Right lobe of liver (tissue), 6 donors: ENCODE data around the gene GSG1L. TPM values are rescaled to one million over a fixed set of nuclear protein-coding genes. Genes with fewer than 3 reads are reported as not detected.

Experiments used
- ATAC-seq, 4 donors: fragments of 200-7000 bp; cut with Tn5 transposase; one replicate each; pipeline ENCODE4 v1.9.1; 2020; ENCODE audit warnings: mild to moderate bottlenecking in 4 of 4, moderate library complexity in 4 of 4
- DNase-seq, 3 donors: peaks; one replicate each; pipeline ENCODE4 v3.0.0-alpha.2; 2020
- H3K27ac ChIP-seq, 3 donors: fragments of 200-600 bp; one replicate each; pipeline ENCODE4 v1.8.0; 2022
- H3K27me3 ChIP-seq, 2 donors: fragments of 200-600 bp; one replicate each; pipeline ENCODE4 v1.8.0; 2022
- H3K36me3 ChIP-seq, 4 donors: fragments of 200-600 bp; sonication (generic) in 1 of 4; one replicate each; pipeline versions ENCODE4 v1.5.1 to v1.8.0; 2017 to 2022; ENCODE audit warnings: control low read depth in 1 of 4
- H3K4me1 ChIP-seq, 4 donors: fragments of 200-600 bp; sonication (generic) in 1 of 4; one replicate each; pipeline versions ENCODE4 v1.5.1 to v1.8.0; 2017 to 2022; ENCODE audit warnings: control low read depth in 1 of 4
- H3K4me3 ChIP-seq, 3 donors: fragments of 200-600 bp; one replicate each; pipeline ENCODE4 v1.8.0; 2022
- H3K9me3 ChIP-seq, 4 donors: fragments of 200-600 bp; sonication (generic) in 1 of 4; one replicate each; pipeline versions ENCODE4 v1.5.1 to v1.8.0; 2017 to 2022; ENCODE audit warnings: control low read depth in 1 of 4
- POLR2A ChIP-seq: fragments of 450-650 bp; IDR thresholded peaks from one replicate; pipeline ENCODE4 v1.6.1; 2017; ENCODE audit warnings: antibody characterized with exemption, mild to moderate bottlenecking
- WGBS: methylation state at CpG from one replicate; pipeline ENCODE4 v1.1.6; 2018; ENCODE audit warnings: low coverage, low lambda C conversion rate; ENCODE audit not compliant: insufficient coverage; ENCODE audit errors: missing lambda C conversion rate; 5-methylcytosine and 5-hydroxymethylcytosine counted together
- intact Hi-C, 2 donors: fragments of 100-400 bp; cut with DNase I; formaldehyde crosslinking; loops; one replicate each; pipeline versions ENCODE4 v1.11.2 to v1.14.1; 2022
- total RNA-seq, 6 experiments: library from RNA; depleted of rRNA in 2 of 6; stranded (reverse); fragments of >200 nt in 2 of 6; fragmentation: NEBNext Ultra II Directional in 3 of 6; extraction: Animal tissue kit (Norgen Biotek cat#: 25700) in 3 of 6; gene quantifications; one replicate each; pipeline versions ENCODE4 v1.1.0 to v1.2.4, GENCODE V29; 2016 to 2023
- TF ChIP-seq, protein P1 (sequence below), 4 donors: fragments of 200-600 bp in 3 of 4; fragments of 450-650 bp in 1 of 4; IDR thresholded peaks; one replicate each; pipeline versions ENCODE4 v1.5.1 to v1.8.0; 2016 to 2022; ENCODE audit warnings: antibody characterized with exemption in 4 of 4, mild to moderate bottlenecking in 2 of 4
- donor health status: DM: no; HTN: yes; CAD: no.
- donor health status: DM: no; HTN: no; CAD: no.
- donor health status: DM: no; HTN: no; CAD: no.
- donor health status: DM: no; HTN: yes; CAD: no.
- donor health status: DM: no; HTN: yes; CAD: no.

The GSG1L gene
- total RNA-seq, 6 experiments from 2014 or later, result 0.33 TPM; not detected in 5

DNA sequence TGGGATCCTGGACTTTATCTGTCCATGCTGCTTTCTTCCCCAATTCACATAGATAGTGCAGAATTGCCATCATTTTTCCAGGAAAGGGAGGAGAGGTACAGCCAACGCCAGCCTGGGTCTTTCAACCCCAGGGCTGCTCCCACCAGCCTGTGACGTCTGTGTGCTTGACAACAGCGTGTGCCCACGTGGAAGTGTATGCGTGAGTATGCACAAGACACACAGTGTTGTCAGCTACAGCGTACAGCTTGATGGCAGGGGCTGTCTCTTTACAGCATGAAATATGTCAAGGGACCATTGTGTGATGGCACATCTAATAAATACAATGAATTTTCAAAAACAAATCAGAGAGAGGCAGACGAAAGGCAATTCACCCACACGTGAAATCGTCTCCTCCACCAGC, 62.3 kb downstream of the GSG1L start:
- ATAC-seq, result no peak
- Histone ChIP-seq H3K4me3 (no peak overlapping the region), H3K4me1 (no peaks in the 10 kb centered on the region), H3K36me3 (no peaks in the 10 kb centered on the region), H3K9me3 (no peaks in the 10 kb centered on the region), H3K27me3 (no peaks in the 10 kb centered on the region), H3K27ac (no peak overlapping the region)
- TF ChIP-seq, protein P1, sequence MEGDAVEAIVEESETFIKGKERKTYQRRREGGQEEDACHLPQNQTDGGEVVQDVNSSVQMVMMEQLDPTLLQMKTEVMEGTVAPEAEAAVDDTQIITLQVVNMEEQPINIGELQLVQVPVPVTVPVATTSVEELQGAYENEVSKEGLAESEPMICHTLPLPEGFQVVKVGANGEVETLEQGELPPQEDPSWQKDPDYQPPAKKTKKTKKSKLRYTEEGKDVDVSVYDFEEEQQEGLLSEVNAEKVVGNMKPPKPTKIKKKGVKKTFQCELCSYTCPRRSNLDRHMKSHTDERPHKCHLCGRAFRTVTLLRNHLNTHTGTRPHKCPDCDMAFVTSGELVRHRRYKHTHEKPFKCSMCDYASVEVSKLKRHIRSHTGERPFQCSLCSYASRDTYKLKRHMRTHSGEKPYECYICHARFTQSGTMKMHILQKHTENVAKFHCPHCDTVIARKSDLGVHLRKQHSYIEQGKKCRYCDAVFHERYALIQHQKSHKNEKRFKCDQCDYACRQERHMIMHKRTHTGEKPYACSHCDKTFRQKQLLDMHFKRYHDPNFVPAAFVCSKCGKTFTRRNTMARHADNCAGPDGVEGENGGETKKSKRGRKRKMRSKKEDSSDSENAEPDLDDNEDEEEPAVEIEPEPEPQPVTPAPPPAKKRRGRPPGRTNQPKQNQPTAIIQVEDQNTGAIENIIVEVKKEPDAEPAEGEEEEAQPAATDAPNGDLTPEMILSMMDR (IDR thresholded peaks at IDR 0.05), result no peak
- TF ChIP-seq POLR2A, result no peak
- no peak for DNase-seq
- WGBS, result 66% methylated on average over 9 of the region's 9 CpGs
- intact Hi-C loops, result no loop called here

DNA sequence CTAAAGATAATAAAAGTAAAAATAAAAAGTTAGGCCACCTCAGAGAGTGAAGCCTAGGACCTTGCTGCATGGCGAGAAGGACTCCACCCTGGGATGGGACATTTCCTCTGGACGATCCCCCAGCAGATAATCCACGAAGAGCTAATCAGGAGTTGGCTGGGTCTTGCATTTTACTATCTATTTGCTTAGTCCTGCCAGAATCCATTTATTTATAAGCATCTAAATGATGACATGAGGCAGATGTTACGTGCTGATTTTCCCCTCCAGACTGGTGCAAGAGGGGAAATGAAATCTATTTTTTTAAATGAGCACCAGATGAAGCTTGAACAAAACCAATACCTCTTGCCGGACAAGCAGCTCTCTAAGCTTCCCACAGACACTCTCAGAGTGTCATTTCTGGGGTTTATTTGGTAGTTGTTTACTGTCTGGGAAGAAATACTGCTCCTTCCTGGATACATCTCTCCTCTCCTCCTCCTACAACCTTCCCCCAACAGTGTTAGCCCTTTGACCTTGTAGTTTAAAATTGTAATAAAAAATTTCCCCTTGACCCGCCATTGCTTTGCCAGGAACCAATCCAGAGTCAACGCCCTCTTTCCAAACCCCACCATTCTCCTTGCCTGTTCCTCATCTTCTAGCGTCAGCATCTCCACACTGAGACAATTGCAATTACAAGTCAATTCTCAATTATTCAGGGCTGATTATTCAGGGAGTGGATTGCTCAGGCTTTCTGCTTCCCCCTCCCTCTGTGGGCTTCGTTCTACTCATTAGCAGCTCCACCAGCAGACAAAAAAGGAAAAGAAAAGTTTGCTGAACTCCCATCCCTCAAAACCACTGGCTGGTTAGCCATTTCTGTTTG, 63.0 kb downstream of the GSG1L start:
- H3K36me3 ChIP-seq, result no peaks in the 10 kb centered on the region
- ATAC-seq (no peak), DNase-seq (no peak)
- H3K27ac ChIP-seq, result no peak overlapping the region
- WGBS, result 44% methylated on average over 9 of the region's 9 CpGs
- H3K4me1 ChIP-seq, result no peaks in the 10 kb centered on the region
- intact Hi-C loops, result no loop called here
- no peaks in the 10 kb centered on the region for H3K9me3 ChIP-seq
- no peaks in the 10 kb centered on the region for H3K27me3 ChIP-seq
- TF ChIP-seq, protein P1 (IDR thresholded peaks at IDR 0.05), result no peak
- no peak for TF ChIP-seq POLR2A
- H3K4me3 ChIP-seq, result no peak overlapping the region

DNA sequence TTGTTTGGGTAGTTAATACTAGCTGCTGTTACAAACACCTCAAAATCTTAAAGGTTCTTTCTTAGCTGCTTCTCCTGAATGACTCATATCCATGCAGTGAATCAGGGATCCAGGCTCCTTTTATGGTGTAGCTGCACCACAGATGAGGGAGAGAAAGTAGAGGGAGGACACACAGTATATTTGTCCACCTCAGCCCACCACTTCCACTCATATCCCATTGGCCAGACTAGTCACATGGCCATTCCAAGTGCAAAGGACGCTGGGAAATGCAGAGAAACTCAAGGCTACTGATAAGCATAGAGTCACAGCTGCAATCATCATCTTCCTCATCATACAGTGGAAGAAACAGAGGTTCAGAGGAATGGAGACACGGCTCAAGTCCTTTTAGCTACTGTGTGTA, 63.8 kb downstream of the GSG1L start:
- WGBS, result 38% methylated on average over 1 of the region's 2 CpGs
- no peak for ATAC-seq
- no peaks in the 10 kb centered on the region for H3K36me3 ChIP-seq
- H3K4me3 ChIP-seq, result no peak overlapping the region
- DNase-seq, result no peak
- no peak overlapping the region for H3K27ac ChIP-seq
- intact Hi-C loops, result no loop called here
- no peaks in the 10 kb centered on the region for H3K9me3 ChIP-seq
- TF ChIP-seq POLR2A, result no peak
- TF ChIP-seq, protein P1 (IDR thresholded peaks at IDR 0.05), result no peak
- H3K27me3 ChIP-seq, result no peaks in the 10 kb centered on the region
- H3K4me1 ChIP-seq, result no peaks in the 10 kb centered on the region

DNA sequence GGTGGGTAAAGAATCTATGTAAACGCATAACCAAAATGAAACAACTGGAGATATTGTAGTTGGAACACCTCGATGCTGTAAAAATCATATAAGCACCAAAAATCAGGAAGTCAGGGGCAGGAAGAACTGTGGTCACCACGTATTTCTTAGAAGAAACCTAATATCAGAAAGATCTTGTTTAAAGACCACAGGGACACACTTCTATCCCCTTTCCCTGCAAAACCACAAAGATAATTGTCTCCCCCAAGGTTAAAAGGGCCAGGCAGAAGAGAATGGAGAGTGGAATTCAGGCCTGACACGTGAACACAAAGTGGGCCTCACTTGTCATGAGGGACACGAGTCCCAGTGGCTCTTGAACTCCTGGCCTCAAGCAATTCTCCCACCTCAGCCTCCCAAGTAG, 68.1 kb downstream of the GSG1L start:
- TF ChIP-seq, protein P1 (IDR thresholded peaks at IDR 0.05), result no peak
- TF ChIP-seq POLR2A, result no peak
- intact Hi-C loops, result no loop called here
- H3K4me1 ChIP-seq, result no peaks in the 10 kb centered on the region
- WGBS, result 28% methylated on average over 5 of the region's 5 CpGs
- no peak for DNase-seq
- no peak overlapping the region for H3K27ac ChIP-seq
- ATAC-seq, result no peak
- no peak overlapping the region for H3K4me3 ChIP-seq
- no peaks in the 10 kb centered on the region for H3K36me3 ChIP-seq
- no peaks in the 10 kb centered on the region for H3K27me3 ChIP-seq
- H3K9me3 ChIP-seq, result no peaks in the 10 kb centered on the region
